ENCODE results near the gene PLEK. TPM values are rescaled to one million over a fixed set of nuclear protein-coding genes. Genes with fewer than 3 reads are reported as not detected.

PLEK gene
- total RNA-seq, 4 donors from 2014 or later = 0.68 to 4.7 (median 2.2) TPM

DNA sequence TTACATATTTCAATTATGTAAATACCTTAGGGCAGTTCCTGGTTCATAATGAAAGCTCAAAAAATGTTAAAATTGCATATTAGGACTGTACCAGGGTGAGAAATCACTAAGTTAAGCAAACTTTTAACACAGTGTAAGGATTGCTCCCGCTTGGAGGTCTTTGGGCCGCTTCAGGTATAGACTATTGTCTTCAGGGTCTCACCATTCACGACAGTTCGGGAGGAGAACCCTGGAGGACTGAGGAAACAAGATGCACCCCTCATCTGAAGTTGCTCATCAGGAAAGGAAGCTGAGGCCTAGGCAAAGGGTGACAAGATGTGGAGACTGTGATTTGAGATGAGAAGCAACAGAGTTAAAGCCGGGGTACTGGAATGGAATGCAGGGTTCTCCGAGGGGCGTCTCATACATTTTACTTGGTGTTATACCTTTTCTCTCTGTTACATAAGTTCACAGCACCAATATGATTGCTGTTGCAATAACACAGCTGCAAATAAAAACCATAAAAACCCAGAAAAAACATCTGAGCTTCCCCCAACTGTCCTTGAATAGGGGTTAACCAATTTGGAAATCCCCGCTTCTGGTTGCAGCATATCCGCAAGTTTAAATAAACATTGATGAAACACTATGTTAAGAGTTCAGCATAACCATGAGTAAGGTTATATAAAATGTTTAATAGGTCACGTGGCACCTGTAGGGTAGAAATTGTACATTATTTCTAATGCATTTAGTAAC, 61.9 kb downstream of the PLEK start:
- no peak overlapping the region for H3K27ac ChIP-seq
- H3K9me3 ChIP-seq = no peaks in the 10 kb centered on the region
- TF ChIP-seq, protein P1, sequence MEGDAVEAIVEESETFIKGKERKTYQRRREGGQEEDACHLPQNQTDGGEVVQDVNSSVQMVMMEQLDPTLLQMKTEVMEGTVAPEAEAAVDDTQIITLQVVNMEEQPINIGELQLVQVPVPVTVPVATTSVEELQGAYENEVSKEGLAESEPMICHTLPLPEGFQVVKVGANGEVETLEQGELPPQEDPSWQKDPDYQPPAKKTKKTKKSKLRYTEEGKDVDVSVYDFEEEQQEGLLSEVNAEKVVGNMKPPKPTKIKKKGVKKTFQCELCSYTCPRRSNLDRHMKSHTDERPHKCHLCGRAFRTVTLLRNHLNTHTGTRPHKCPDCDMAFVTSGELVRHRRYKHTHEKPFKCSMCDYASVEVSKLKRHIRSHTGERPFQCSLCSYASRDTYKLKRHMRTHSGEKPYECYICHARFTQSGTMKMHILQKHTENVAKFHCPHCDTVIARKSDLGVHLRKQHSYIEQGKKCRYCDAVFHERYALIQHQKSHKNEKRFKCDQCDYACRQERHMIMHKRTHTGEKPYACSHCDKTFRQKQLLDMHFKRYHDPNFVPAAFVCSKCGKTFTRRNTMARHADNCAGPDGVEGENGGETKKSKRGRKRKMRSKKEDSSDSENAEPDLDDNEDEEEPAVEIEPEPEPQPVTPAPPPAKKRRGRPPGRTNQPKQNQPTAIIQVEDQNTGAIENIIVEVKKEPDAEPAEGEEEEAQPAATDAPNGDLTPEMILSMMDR (IDR thresholded peaks at IDR 0.05 in 4 of 5, conservative IDR thresholded peaks at IDR 0.05 in 1 of 5) = no peak
- TF ChIP-seq POLR2A (IDR thresholded peaks at IDR 0.05) = no peak
- H3K4me1 ChIP-seq = no peaks in the 10 kb centered on the region
- in situ Hi-C loops (cut with MboI; ENCODE audit: low sequenced_read_pairs in 4 of 4) (no loop called here), intact Hi-C loops (cut with DNase I; ENCODE audit: low total_unique reads) (no loop called here)
- H3K27me3 ChIP-seq = no peaks in the 10 kb centered on the region
- DNase-seq = no peak
- no peak for ATAC-seq
- H3K4me3 ChIP-seq = no peak overlapping the region
- H3K36me3 ChIP-seq = no peaks in the 10 kb centered on the region

DNA sequence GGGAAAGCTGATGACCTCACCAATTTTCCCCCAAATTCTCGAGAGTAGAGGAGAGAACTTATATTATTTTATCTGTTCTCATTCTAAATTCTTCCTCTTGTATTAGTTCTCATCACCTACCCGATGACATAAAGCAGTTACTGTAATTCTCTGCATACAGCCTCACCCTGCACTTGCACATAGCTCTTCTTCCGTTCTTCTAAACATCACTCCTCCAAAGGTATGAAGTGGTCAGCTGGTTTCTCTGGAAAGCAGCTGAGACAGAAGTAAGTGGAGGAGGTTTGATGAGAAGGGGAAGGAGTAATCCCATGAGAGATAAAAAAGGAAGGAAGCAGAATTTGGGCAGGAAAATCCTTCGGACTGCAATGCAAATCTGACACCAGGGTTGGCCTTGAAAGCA, 63.0 kb downstream of the PLEK start:
- H3K4me1 ChIP-seq = no peaks in the 10 kb centered on the region
- no peak for ATAC-seq
- H3K27me3 ChIP-seq = no peaks in the 10 kb centered on the region
- no peaks in the 10 kb centered on the region for H3K9me3 ChIP-seq
- DNase-seq = no peak
- H3K4me3 ChIP-seq = no peak overlapping the region
- no peak for TF ChIP-seq POLR2A (IDR thresholded peaks at IDR 0.05)
- in situ Hi-C loops (cut with MboI; ENCODE audit: low sequenced_read_pairs in 4 of 4) (no loop called here), intact Hi-C loops (cut with DNase I; ENCODE audit: low total_unique reads) (no loop called here)
- H3K36me3 ChIP-seq = no peaks in the 10 kb centered on the region
- no peak overlapping the region for H3K27ac ChIP-seq

DNA sequence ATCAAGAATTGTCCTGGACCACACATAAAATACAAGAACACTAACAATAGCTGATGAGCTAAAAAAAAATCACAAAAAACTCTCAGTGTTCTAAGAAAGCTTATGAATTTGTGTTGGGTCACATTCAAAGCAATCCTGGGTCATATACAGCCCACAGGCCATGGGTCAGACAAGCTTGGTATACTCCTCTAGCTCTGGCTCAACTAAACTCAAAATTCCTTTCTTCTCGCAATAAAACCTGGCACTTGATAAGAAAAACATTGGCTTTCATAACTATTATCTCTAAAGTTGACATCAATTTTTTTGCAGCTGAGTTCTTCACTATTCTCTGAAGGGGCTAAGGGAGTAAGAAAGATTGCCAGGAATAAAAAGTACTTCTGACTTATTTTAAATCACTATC, 63.7 kb downstream of the PLEK start:
- ATAC-seq = no peak
- no peak for DNase-seq
- no peaks in the 10 kb centered on the region for H3K36me3 ChIP-seq
- no peaks in the 10 kb centered on the region for H3K4me1 ChIP-seq
- no peaks in the 10 kb centered on the region for H3K9me3 ChIP-seq
- H3K27ac ChIP-seq = no peak overlapping the region
- H3K4me3 ChIP-seq = no peak overlapping the region
- intact Hi-C loops (cut with DNase I; ENCODE audit: low total_unique reads) = no loop called here
- no peaks in the 10 kb centered on the region for H3K27me3 ChIP-seq
- in situ Hi-C loops (cut with MboI; ENCODE audit: low sequenced_read_pairs in 4 of 4) = no loop called here
- no peak for TF ChIP-seq POLR2A (IDR thresholded peaks at IDR 0.05)
- TF ChIP-seq, protein P1 (IDR thresholded peaks at IDR 0.05 in 4 of 5, conservative IDR thresholded peaks at IDR 0.05 in 1 of 5) = no peak

DNA sequence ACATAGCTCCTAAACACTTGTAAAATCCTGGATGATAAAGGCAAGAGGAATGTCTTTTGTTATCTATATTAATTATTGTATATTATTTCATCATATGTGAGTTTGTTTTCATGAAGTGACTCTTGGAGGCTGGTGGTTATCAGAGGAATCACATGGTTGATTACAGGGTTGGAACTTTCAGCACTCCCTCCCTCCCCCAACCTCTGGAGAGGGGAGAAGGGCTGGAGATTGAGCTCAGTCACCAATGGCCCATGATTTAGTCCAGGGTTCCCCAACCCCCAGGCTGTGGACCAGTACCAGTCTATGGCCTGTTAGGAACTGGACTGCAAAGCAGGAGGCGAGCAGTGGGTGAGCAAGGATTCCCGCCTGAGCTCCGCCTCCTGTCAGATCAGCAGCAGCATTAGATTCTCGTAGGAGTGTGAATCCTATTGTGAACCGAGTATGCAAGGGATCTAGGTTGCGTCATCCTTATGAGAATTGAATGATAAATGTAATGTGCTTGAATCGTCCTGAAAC, 64.3 kb downstream of the PLEK start:
- Histone ChIP-seq H3K4me1 (no peaks in the 10 kb centered on the region), H3K9me3 (no peaks in the 10 kb centered on the region), H3K36me3 (no peaks in the 10 kb centered on the region), H3K27me3 (no peaks in the 10 kb centered on the region), H3K4me3 (no peak overlapping the region), H3K27ac (no peak overlapping the region)
- DNase-seq (no peak), ATAC-seq (no peak)
- intact Hi-C loops (cut with DNase I; ENCODE audit: low total_unique reads) = no loop called here
- in situ Hi-C loops (cut with MboI; ENCODE audit: low sequenced_read_pairs in 4 of 4) = no loop called here
- TF ChIP-seq POLR2A (IDR thresholded peaks at IDR 0.05) = no peak
- TF ChIP-seq, protein P1 (IDR thresholded peaks at IDR 0.05 in 4 of 5, conservative IDR thresholded peaks at IDR 0.05 in 1 of 5) = no peak

DNA sequence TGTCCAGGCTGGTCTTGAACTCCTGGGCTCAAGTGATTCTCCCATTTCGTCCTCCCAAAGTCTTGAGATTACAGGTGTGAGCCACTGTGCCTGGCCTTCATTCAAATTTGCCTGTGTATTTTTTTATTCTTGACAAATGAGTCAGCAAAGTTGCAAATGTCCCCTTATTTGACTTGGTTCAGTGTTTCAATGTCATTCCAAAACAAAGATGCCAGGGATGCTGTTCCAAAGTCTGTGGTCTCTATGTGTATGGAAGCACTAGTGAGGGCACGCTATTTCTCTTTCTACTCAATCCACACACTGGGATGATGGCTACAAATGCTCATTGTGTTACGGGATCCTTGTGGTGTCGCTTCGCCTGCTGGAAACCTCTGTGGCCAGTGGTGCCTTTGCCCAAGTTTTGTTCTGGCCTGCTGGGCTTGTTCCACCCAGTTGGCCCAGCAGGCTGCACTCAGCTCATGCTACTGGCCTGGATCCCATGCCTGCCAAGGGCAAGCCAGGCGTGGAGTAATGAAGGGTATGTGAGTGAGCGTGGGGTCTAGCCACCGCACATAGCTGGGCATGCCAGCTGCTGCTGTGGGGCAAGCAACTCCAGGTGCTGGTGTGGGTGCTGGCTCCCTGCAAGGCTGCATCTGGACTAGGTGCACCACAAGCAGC, 66.4 kb downstream of the PLEK start:
- intact Hi-C loops (cut with DNase I; ENCODE audit: low total_unique reads) = no loop called here
- Histone ChIP-seq H3K27ac (no peak overlapping the region), H3K36me3 (no peaks in the 10 kb centered on the region), H3K9me3 (no peaks in the 10 kb centered on the region), H3K4me3 (no peak overlapping the region), H3K4me1 (peaks cover 3 to 5% of the 10 kb centered on the region in 2 donors), H3K27me3 (no peaks in the 10 kb centered on the region)
- in situ Hi-C loops (cut with MboI; ENCODE audit: low sequenced_read_pairs in 4 of 4) = no loop called here
- TF ChIP-seq, protein P1 (IDR thresholded peaks at IDR 0.05 in 4 of 5, conservative IDR thresholded peaks at IDR 0.05 in 1 of 5) = no peak
- no peak for TF ChIP-seq POLR2A (IDR thresholded peaks at IDR 0.05)
- ATAC-seq (no peak), DNase-seq (no peak)
